Measurements from ENCODE around the gene ARHGEF12. TPM values are rescaled to one million over a fixed set of nuclear protein-coding genes. Genes with fewer than 3 reads are reported as not detected.

The ARHGEF12 gene
- polyA plus RNA-seq, 1 donor (not counting 4 experiments of a cell fraction or from before 2014, with no cell fraction given) = 28.8 TPM

- no peaks in the 10 kb centered on the region for H3K27me3 ChIP-seq (ENCODE audit: control insufficient read depth, extremely low read depth, insufficient read depth, low read length)
- no peaks in the 10 kb centered on the region for H3K9me3 ChIP-seq (ENCODE audit: control insufficient read depth, low read depth, low read length)
- no peak overlapping the region for H3K4me3 ChIP-seq (ENCODE audit: control insufficient read depth in 2 of 3, extremely low read depth in 1 of 3, insufficient read depth in 2 of 3, low read depth in 1 of 3, low read length in 3 of 3)
- H4K20me1 ChIP-seq (ENCODE audit: control insufficient read depth, extremely low read depth, insufficient read depth, low read length) = peaks cover 4% of the 10 kb centered on the region
- dilution Hi-C loops (cut with MboI; ENCODE audit: extremely low pct_ligation_motif_present, low sequenced_read_pairs) = no loop called here
- H3K4me1 ChIP-seq (ENCODE audit: control insufficient read depth, extremely low read depth, insufficient read depth, low read length) = peaks cover 39% of the 10 kb centered on the region
- TF ChIP-seq EZH2 (IDR thresholded peaks at IDR 0.05; ENCODE audit: low read length) = no peak
- TF ChIP-seq, protein P1, sequence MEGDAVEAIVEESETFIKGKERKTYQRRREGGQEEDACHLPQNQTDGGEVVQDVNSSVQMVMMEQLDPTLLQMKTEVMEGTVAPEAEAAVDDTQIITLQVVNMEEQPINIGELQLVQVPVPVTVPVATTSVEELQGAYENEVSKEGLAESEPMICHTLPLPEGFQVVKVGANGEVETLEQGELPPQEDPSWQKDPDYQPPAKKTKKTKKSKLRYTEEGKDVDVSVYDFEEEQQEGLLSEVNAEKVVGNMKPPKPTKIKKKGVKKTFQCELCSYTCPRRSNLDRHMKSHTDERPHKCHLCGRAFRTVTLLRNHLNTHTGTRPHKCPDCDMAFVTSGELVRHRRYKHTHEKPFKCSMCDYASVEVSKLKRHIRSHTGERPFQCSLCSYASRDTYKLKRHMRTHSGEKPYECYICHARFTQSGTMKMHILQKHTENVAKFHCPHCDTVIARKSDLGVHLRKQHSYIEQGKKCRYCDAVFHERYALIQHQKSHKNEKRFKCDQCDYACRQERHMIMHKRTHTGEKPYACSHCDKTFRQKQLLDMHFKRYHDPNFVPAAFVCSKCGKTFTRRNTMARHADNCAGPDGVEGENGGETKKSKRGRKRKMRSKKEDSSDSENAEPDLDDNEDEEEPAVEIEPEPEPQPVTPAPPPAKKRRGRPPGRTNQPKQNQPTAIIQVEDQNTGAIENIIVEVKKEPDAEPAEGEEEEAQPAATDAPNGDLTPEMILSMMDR (optimal IDR thresholded peaks at IDR 0.05 in 1 of 3, IDR thresholded peaks at IDR 0.05 in 1 of 3, conservative IDR thresholded peaks at IDR 0.05 in 1 of 3; ENCODE audit: extremely low read depth in 1 of 3, insufficient read depth in 2 of 3, low read length in 3 of 3) = no peak
- H3K9me1 ChIP-seq (ENCODE audit: control insufficient read depth, extremely low read depth, insufficient read depth, low read length) = no peaks in the 10 kb centered on the region
- H3K27ac ChIP-seq (ENCODE audit: control insufficient read depth, insufficient read depth, low read length) = no peak overlapping the region
- no peak overlapping the region for H2AFZ ChIP-seq (ENCODE audit: control insufficient read depth, low read length)
- peaks cover 62% of the 10 kb centered on the region for H3K79me2 ChIP-seq (ENCODE audit: control insufficient read depth, insufficient read depth, low read length)
- peaks cover 0 to 3% of the 10 kb centered on the region in 2 experiments for H3K36me3 ChIP-seq (ENCODE audit: control insufficient read depth in 2 of 2, extremely low read depth in 1 of 2, insufficient read depth in 2 of 2, low read length in 2 of 2)
- H3K9ac ChIP-seq (ENCODE audit: control insufficient read depth, extremely low read depth, insufficient read depth, low read length) = no peak overlapping the region
- DNase-seq (ENCODE audit: low read depth, low spot score) (no peak), FAIRE-seq (no peak)
- no peak overlapping the region for H3K4me2 ChIP-seq (ENCODE audit: control insufficient read depth, extremely low read depth, insufficient read depth, low read depth, low read length)
These were observed 50.1 kb downstream of the ARHGEF12 start for GRCh38 chr11:120386318-120386717.

GRCh38 chr11:120386774-120387371 lies 50.7 kb downstream of the ARHGEF12 start:
- no peak overlapping the region for H3K4me3 ChIP-seq (ENCODE audit: control insufficient read depth in 2 of 3, extremely low read depth in 1 of 3, insufficient read depth in 2 of 3, low read depth in 1 of 3, low read length in 3 of 3)
- DNase-seq (ENCODE audit: low read depth, low spot score) = no peak
- no peak overlapping the region for H2AFZ ChIP-seq (ENCODE audit: control insufficient read depth, low read length)
- FAIRE-seq = no peak
- H3K27ac ChIP-seq (ENCODE audit: control insufficient read depth, insufficient read depth, low read length) = no peak overlapping the region
- no peaks in the 10 kb centered on the region for H3K27me3 ChIP-seq (ENCODE audit: control insufficient read depth, extremely low read depth, insufficient read depth, low read length)
- H3K9me1 ChIP-seq (ENCODE audit: control insufficient read depth, extremely low read depth, insufficient read depth, low read length) = no peaks in the 10 kb centered on the region
- no peak overlapping the region for H3K4me2 ChIP-seq (ENCODE audit: control insufficient read depth, extremely low read depth, insufficient read depth, low read depth, low read length)
- H3K36me3 ChIP-seq (ENCODE audit: control insufficient read depth in 2 of 2, extremely low read depth in 1 of 2, insufficient read depth in 2 of 2, low read length in 2 of 2) = peaks cover 0 to 3% of the 10 kb centered on the region in 2 experiments
- TF ChIP-seq, protein P1 (optimal IDR thresholded peaks at IDR 0.05 in 1 of 3, IDR thresholded peaks at IDR 0.05 in 1 of 3, conservative IDR thresholded peaks at IDR 0.05 in 1 of 3; ENCODE audit: extremely low read depth in 1 of 3, insufficient read depth in 2 of 3, low read length in 3 of 3) = no peak
- TF ChIP-seq EZH2 (IDR thresholded peaks at IDR 0.05; ENCODE audit: low read length) = no peak
- dilution Hi-C loops (cut with MboI; ENCODE audit: extremely low pct_ligation_motif_present, low sequenced_read_pairs) = no loop called here
- H4K20me1 ChIP-seq (ENCODE audit: control insufficient read depth, extremely low read depth, insufficient read depth, low read length) = peaks cover 4% of the 10 kb centered on the region
- H3K9me3 ChIP-seq (ENCODE audit: control insufficient read depth, low read depth, low read length) = no peaks in the 10 kb centered on the region
- no peak overlapping the region for H3K9ac ChIP-seq (ENCODE audit: control insufficient read depth, extremely low read depth, insufficient read depth, low read length)
- peaks cover 44% of the 10 kb centered on the region for H3K4me1 ChIP-seq (ENCODE audit: control insufficient read depth, extremely low read depth, insufficient read depth, low read length)
- peaks cover 60% of the 10 kb centered on the region for H3K79me2 ChIP-seq (ENCODE audit: control insufficient read depth, insufficient read depth, low read length)
